Osteocyte (in vitro differentiated cells): ENCODE measurements around the gene SPON1. TPM values are rescaled to one million over a fixed set of nuclear protein-coding genes. Genes with fewer than 3 reads are reported as not detected.

ENCODE experiments used
- DNase-seq: peaks from one replicate; pipeline ENCODE4 v3.0.0; 2021; ENCODE audit warnings: mixed read lengths; ENCODE audit not compliant: unreplicated experiment; ENCODE audit errors: extremely low spot score
- H3K27ac Mint-ChIP-seq: one replicate; pipeline ENCODE4 v1.8.0; 2021; ENCODE audit warnings: mild to moderate bottlenecking, mixed read lengths; ENCODE audit not compliant: unreplicated experiment
- H3K27me3 Mint-ChIP-seq: one replicate; pipeline ENCODE4 v1.8.0; 2021; ENCODE audit warnings: mixed read lengths; ENCODE audit not compliant: unreplicated experiment
- H3K36me3 Mint-ChIP-seq: one replicate; pipeline ENCODE4 v1.8.0; 2021; ENCODE audit warnings: mixed read lengths; ENCODE audit not compliant: unreplicated experiment
- H3K4me1 Mint-ChIP-seq: one replicate; pipeline ENCODE4 v1.8.0; 2021; ENCODE audit warnings: mixed read lengths; ENCODE audit not compliant: unreplicated experiment
- H3K4me3 Mint-ChIP-seq: one replicate; pipeline ENCODE4 v1.8.0; 2021; ENCODE audit warnings: mild to moderate bottlenecking, moderate library complexity, mixed read lengths; ENCODE audit not compliant: unreplicated experiment
- H3K9me3 Mint-ChIP-seq: one replicate; pipeline ENCODE4 v1.8.0; 2021; ENCODE audit warnings: mixed read lengths; ENCODE audit not compliant: unreplicated experiment
- CTCF ChIP-seq: fragments of 200-600 bp; sonication (generic); IDR thresholded peaks from 2 replicates; pipeline ENCODE4 v1.5.0; 2021; ENCODE audit warnings: antibody characterized with exemption, mild to moderate bottlenecking, moderate library complexity
- total RNA-seq: library from RNA; stranded (reverse); gene quantifications from 2 replicates; pipeline ENCODE4 v1.2.1, GENCODE V29; 2021

SPON1 gene
- total RNA-seq, 1 donor from 2014 or later = 0.05 TPM

- no peak overlapping the region for H3K4me3 Mint-ChIP-seq
- no peak for DNase-seq
- no peak for TF ChIP-seq CTCF
- no peak overlapping the region for H3K27ac Mint-ChIP-seq
- peaks cover 4% of the 10 kb centered on the region for H3K9me3 Mint-ChIP-seq
- no peaks in the 10 kb centered on the region for H3K36me3 Mint-ChIP-seq
- H3K27me3 Mint-ChIP-seq = peaks cover 4% of the 10 kb centered on the region
- H3K4me1 Mint-ChIP-seq = no peaks in the 10 kb centered on the region
These were observed 93.4 kb downstream of the SPON1 start for GRCh38 chr11:14055936-14056335.

GRCh38 chr11:14058061-14058460 lies 95.5 kb downstream of the SPON1 start:
- TF ChIP-seq CTCF = no peak
- Mint-ChIP-seq H3K27ac (no peak overlapping the region), H3K4me3 (no peak overlapping the region), H3K9me3 (peaks cover 4% of the 10 kb centered on the region), H3K4me1 (no peaks in the 10 kb centered on the region), H3K36me3 (no peaks in the 10 kb centered on the region), H3K27me3 (peaks cover 4% of the 10 kb centered on the region)
- DNase-seq = no peak

- no peak for TF ChIP-seq CTCF
- Mint-ChIP-seq H3K27me3 (no peaks in the 10 kb centered on the region), H3K36me3 (no peaks in the 10 kb centered on the region), H3K27ac (no peak overlapping the region), H3K4me3 (no peak overlapping the region), H3K4me1 (no peaks in the 10 kb centered on the region), H3K9me3 (no peaks in the 10 kb centered on the region)
- no peak for DNase-seq
These were observed 97.0 kb downstream of the SPON1 start for GRCh38 chr11:14059491-14059890.

GRCh38 chr11:14061721-14062120 lies 99.2 kb downstream of the SPON1 start:
- H3K27ac Mint-ChIP-seq = no peak overlapping the region
- H3K9me3 Mint-ChIP-seq = no peaks in the 10 kb centered on the region
- H3K4me3 Mint-ChIP-seq = no peak overlapping the region
- no peak for DNase-seq
- H3K27me3 Mint-ChIP-seq = no peaks in the 10 kb centered on the region
- TF ChIP-seq CTCF = no peak
- no peaks in the 10 kb centered on the region for H3K36me3 Mint-ChIP-seq
- no peaks in the 10 kb centered on the region for H3K4me1 Mint-ChIP-seq

GRCh38 chr11:14065141-14065540 lies 102.6 kb downstream of the SPON1 start:
- H3K36me3 Mint-ChIP-seq = no peaks in the 10 kb centered on the region
- no peaks in the 10 kb centered on the region for H3K9me3 Mint-ChIP-seq
- DNase-seq = no peak
- no peak overlapping the region for H3K27ac Mint-ChIP-seq
- no peaks in the 10 kb centered on the region for H3K27me3 Mint-ChIP-seq
- no peak for TF ChIP-seq CTCF
- no peaks in the 10 kb centered on the region for H3K4me1 Mint-ChIP-seq
- no peak overlapping the region for H3K4me3 Mint-ChIP-seq
